Heart left ventricle (tissue), 13 donors: ENCODE results near the gene COX6B2.

ENCODE experiments used
- POLR2A ChIP-seq, 2 donors: fragments of 450-650 bp; IDR thresholded peaks; one replicate each; pipeline ENCODE4 v1.6.1; 2017; ENCODE audit warnings: antibody characterized with exemption in 2 of 2, mild to moderate bottlenecking in 2 of 2, moderate library complexity in 2 of 2
- TF ChIP-seq, protein P1 (sequence below), 12 donors: fragments of 200-600 bp; sonication (generic) in 4 of 12; IDR thresholded peaks; one replicate each; pipeline versions ENCODE4 v1.5.0 to v1.8.0; 2018 to 2022; ENCODE audit warnings: antibody characterized with exemption in 12 of 12, mild to moderate bottlenecking in 5 of 12
- donor health status: ischemic (EF 13 %, LVEDD 7.1; RV severe dilation, severe dysfunction).
- donor health status: DM: no; HTN: yes; CAD: no.
- donor health status: DM: no; HTN: no; CAD: no.
- donor health status: ischemic (EF 25% LVEDD 6.9; RV normal size, moderate dysfunction).
- donor health status: ischemic (EF 25% LVEDD 5.7; RV mildly dilated, moderate dysfunction).
- donor health status: ischemic (EF 35%, LVEDD 5.7; RV mildly dilated, moderate dysfunction).
- donor health status: nonischemic (EF 11% LVEDD 7.7; RV severe dilation, severe dysfunction).
- donor health status: DM: yes; HTN: yes; CAD: no.
- donor health status: PGD.
- donor health status: ischemic (EF 29% LVEDD 5.4; RV normal size, mild dysfunction).
- donor health status: nonischemic (EF 23%, LVEDD 6.1; RV moderate dilation, normal function).

DNA sequence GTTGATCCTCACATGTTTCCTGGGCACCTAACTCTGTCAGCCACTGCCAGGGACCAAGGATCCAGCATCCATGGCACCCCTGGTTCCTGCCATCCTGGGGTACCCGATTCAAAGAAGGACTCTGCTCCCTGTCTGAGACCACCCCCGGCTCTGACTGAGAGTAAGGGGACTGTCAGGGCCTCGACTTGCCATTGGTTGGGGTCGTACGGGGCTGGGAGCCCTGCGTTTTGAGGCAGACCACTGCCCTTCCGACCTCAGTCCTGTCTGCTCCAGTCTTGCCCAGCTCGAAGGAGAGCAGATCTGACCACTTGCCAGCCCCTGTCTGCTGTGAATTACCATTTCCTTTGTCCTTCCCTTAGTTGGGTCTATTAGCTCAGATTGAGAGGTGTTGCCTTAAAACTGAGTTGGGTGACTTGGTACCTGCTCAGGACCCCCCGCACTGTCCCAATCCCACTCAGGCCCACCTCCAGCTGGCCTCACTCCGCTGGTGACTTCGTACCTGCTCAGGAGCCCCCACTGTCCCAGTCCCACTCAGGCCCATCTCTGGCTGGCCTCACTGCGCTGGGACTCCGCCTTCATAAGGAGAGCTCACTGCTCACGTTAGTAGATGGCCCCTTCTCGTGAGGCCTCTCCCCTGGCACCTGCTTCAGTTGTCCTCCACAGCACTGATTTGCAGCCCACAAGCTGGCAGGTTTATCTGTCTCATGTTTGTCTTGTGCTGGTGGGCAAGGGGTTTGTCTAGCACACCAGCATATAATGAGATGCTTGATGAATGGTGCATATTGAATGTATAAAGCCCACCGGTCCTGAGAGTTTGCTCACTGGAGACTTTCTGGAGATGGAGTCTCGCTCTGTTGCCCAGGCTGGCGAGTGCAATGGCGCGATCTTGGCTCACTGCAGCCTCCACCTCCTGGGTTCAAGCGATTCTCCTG, 35.1 kb upstream of the COX6B2 start:
- TF ChIP-seq, protein P1, sequence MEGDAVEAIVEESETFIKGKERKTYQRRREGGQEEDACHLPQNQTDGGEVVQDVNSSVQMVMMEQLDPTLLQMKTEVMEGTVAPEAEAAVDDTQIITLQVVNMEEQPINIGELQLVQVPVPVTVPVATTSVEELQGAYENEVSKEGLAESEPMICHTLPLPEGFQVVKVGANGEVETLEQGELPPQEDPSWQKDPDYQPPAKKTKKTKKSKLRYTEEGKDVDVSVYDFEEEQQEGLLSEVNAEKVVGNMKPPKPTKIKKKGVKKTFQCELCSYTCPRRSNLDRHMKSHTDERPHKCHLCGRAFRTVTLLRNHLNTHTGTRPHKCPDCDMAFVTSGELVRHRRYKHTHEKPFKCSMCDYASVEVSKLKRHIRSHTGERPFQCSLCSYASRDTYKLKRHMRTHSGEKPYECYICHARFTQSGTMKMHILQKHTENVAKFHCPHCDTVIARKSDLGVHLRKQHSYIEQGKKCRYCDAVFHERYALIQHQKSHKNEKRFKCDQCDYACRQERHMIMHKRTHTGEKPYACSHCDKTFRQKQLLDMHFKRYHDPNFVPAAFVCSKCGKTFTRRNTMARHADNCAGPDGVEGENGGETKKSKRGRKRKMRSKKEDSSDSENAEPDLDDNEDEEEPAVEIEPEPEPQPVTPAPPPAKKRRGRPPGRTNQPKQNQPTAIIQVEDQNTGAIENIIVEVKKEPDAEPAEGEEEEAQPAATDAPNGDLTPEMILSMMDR (IDR thresholded peaks at IDR 0.05), result no peak
- no peak for TF ChIP-seq POLR2A (IDR thresholded peaks at IDR 0.05)
